ENCODE measurements around the gene ENDOD1.

Gene ENDOD1

DNA sequence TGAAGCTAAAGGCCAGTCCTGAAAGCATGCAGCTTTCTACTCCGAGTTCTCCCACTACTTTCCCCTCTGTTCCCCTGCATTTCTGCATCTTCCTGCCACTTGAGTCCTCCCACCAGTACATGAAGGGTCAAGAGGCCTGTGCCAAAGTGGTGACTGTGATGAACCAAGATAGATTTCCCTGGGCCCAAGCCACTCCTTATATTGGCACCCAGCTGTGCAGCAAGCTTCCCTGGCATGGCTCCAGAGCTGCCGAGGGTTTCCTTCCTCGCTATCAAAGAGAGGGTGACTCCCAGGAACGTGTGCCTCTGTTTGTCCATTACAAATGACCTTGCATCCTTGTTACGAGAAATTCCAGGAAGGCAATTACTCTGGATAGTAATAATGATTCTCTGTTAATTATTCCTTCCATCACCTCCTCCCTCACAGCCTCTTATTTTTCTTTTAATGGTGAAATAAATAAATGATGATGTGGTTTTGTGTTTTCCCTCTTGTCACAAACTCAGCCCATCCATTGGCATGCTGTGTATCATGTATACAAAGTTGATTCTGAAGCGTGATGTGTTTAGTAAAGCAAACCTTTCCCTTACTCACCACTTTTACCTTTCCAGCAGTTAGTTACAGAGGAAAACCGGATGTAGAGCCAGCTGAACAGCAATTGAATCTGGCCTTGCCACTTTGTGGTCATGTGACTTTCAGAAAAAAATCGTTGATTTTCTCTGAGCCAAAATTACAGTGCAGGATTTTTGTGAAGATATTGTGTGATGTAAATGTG, 14.7 kb upstream of the ENDOD1 start:
- 86 to 89% methylated on average over 7 to 8 of the region's 8 CpGs for WGBS, 2 experiments

DNA sequence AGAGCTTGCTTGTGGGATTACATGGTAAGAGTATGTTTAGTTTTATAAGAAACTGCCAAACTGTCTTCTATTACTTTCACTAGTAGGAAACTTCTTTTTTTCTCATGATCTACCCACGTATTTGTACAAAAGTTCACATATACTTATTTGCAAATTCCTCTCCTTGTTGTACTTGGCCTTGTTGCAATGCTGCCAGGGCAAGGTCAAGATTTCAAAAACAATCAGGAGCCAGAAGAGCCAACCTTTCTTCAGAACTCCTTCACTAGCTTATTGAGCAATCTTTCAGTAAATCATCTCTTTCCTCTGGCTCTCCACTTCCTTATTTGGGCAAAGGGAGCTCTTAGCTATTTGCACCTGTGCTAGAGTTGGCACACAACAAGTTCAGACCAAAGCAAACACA, 13.2 kb upstream of the ENDOD1 start:
- no peaks in the 10 kb centered on the region for H3K4me1 ChIP-seq (ENCODE audit: control insufficient read depth, insufficient read depth, low read length)
- no peaks in the 10 kb centered on the region for H3K36me3 ChIP-seq (ENCODE audit: control insufficient read depth, insufficient read depth, low read length)
- H3K9me3 ChIP-seq (ENCODE audit: control insufficient read depth, low read length): no peaks in the 10 kb centered on the region
- WGBS, 2 experiments: 71 to 76% methylated on average over 1 of the region's 1 CpG
- H3K27me3 ChIP-seq (ENCODE audit: control insufficient read depth, insufficient read depth, low read length, poor library complexity, severe bottlenecking): no peaks in the 10 kb centered on the region
- H3K27ac ChIP-seq (ENCODE audit: insufficient read depth, low read depth, low read length, poor library complexity, severe bottlenecking): no peak overlapping the region
- H3K4me3 ChIP-seq (ENCODE audit: insufficient read depth, low read depth, low read length): no peak overlapping the region

More for the DNA sequence above, 14.7 kb upstream of the ENDOD1 start:
- Histone ChIP-seq H3K9me3 (ENCODE audit: control insufficient read depth, low read length) (no peaks in the 10 kb centered on the region), H3K27me3 (ENCODE audit: control insufficient read depth, insufficient read depth, low read length, poor library complexity, severe bottlenecking) (no peaks in the 10 kb centered on the region), H3K4me3 (ENCODE audit: insufficient read depth, low read depth, low read length) (no peak overlapping the region), H3K36me3 (ENCODE audit: control insufficient read depth, insufficient read depth, low read length) (no peaks in the 10 kb centered on the region), H3K27ac (ENCODE audit: insufficient read depth, low read depth, low read length, poor library complexity, severe bottlenecking) (no peak overlapping the region), H3K4me1 (ENCODE audit: control insufficient read depth, insufficient read depth, low read length) (no peaks in the 10 kb centered on the region)

DNA sequence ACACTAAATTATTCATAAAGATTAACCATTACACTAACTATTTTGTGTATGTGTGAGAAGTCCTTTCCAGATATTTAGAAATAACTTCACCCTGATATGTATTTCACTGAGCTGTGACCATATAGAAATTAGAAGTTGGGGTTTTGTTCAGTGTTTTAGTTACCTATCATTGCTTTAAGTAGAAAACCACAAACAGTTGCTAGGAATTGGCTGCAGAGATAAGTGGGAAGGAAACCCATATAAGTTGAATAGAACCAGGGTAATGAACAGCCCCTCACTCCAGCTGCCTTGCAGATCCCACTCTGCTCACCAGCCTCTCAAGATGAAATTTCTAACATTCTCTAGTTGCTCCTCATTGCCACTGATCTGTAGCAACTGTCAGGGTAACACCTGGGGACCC, 12.7 kb upstream of the ENDOD1 start:
- H3K9me3 ChIP-seq (ENCODE audit: control insufficient read depth, low read length): no peaks in the 10 kb centered on the region
- no peak overlapping the region for H3K4me3 ChIP-seq (ENCODE audit: insufficient read depth, low read depth, low read length)
- no peak overlapping the region for H3K27ac ChIP-seq (ENCODE audit: insufficient read depth, low read depth, low read length, poor library complexity, severe bottlenecking)
- H3K4me1 ChIP-seq (ENCODE audit: control insufficient read depth, insufficient read depth, low read length): no peaks in the 10 kb centered on the region
- no peaks in the 10 kb centered on the region for H3K27me3 ChIP-seq (ENCODE audit: control insufficient read depth, insufficient read depth, low read length, poor library complexity, severe bottlenecking)
- no peaks in the 10 kb centered on the region for H3K36me3 ChIP-seq (ENCODE audit: control insufficient read depth, insufficient read depth, low read length)

DNA sequence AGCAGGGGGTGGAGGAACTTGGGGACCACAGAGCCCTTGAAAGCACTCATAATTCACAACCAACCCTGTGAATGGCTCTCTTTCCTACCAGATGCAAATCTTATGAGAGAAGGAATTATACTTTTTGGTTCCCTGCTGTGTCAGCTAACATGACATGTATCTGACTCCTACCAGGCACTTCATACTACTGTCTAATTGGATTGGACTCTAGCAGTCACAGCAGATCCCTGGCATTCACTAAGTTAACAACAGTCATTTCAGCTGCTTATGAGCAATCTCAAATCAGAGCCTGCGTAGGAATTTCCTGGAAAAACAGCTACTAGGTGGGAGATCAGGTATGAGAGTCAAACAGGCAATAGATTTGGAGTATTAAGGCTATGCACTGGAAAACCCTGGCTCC, 11.1 kb upstream of the ENDOD1 start:
- no peaks in the 10 kb centered on the region for H3K27me3 ChIP-seq (ENCODE audit: control insufficient read depth, insufficient read depth, low read length, poor library complexity, severe bottlenecking)
- no peaks in the 10 kb centered on the region for H3K4me1 ChIP-seq (ENCODE audit: control insufficient read depth, insufficient read depth, low read length)
- 94 to 100% methylated on average over 1 of the region's 1 CpG for WGBS, 2 experiments
- no peak overlapping the region for H3K4me3 ChIP-seq (ENCODE audit: insufficient read depth, low read depth, low read length)
- H3K9me3 ChIP-seq (ENCODE audit: control insufficient read depth, low read length): no peaks in the 10 kb centered on the region
- H3K36me3 ChIP-seq (ENCODE audit: control insufficient read depth, insufficient read depth, low read length): no peaks in the 10 kb centered on the region
- H3K27ac ChIP-seq (ENCODE audit: insufficient read depth, low read depth, low read length, poor library complexity, severe bottlenecking): no peak overlapping the region

DNA sequence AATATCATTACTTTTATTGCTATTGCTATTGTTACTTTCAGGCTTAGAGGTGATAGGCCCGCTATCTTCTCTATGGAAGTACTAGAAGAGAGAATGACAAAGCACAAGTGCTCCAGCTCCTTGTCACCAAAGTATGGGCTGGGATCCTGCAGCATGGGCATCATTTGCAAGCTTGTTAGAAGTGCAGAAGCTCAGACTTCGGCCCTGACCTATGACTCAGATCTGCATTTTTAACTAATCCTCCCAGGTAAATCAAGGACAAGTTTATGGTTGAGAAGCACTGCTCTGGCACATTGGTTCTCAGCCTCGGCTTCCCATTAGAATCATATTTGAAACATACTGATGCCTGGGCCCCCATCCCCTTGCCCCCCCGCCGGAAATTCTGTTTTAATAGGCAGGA, 8.6 kb upstream of the ENDOD1 start:
- Histone ChIP-seq H3K4me1 (ENCODE audit: control insufficient read depth, insufficient read depth, low read length) (no peaks in the 10 kb centered on the region), H3K9me3 (ENCODE audit: control insufficient read depth, low read length) (no peaks in the 10 kb centered on the region), H3K36me3 (ENCODE audit: control insufficient read depth, insufficient read depth, low read length) (no peaks in the 10 kb centered on the region), H3K27me3 (ENCODE audit: control insufficient read depth, insufficient read depth, low read length, poor library complexity, severe bottlenecking) (no peaks in the 10 kb centered on the region), H3K4me3 (ENCODE audit: insufficient read depth, low read depth, low read length) (no peak overlapping the region), H3K27ac (ENCODE audit: insufficient read depth, low read depth, low read length, poor library complexity, severe bottlenecking) (no peak overlapping the region)
- 74 to 81% methylated on average over 5 of the region's 5 CpGs for WGBS, 2 experiments

DNA sequence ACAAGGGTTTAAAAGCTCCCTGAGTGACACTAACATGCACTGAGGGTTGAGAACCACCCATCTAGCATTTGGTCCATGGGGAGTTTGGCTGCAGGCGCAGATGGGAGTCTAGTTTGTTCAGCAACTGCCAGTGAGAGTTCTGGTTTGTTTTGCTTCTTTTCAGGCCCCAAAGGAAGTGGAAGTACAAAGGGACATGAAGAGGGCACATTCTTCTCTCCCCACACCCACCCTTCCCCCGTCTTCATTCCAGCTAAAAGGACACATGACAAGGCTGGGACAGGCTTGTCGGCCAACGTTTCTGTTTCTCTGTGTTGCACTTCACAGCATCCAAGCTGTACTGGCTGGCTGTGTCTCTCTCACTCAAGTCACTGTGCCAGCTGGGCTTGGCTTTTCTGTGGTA, 8.2 kb upstream of the ENDOD1 start:
- Histone ChIP-seq H3K9me3 (ENCODE audit: control insufficient read depth, low read length) (no peaks in the 10 kb centered on the region), H3K4me3 (ENCODE audit: insufficient read depth, low read depth, low read length) (no peak overlapping the region), H3K4me1 (ENCODE audit: control insufficient read depth, insufficient read depth, low read length) (no peaks in the 10 kb centered on the region), H3K27ac (ENCODE audit: insufficient read depth, low read depth, low read length, poor library complexity, severe bottlenecking) (no peak overlapping the region), H3K36me3 (ENCODE audit: control insufficient read depth, insufficient read depth, low read length) (no peaks in the 10 kb centered on the region), H3K27me3 (ENCODE audit: control insufficient read depth, insufficient read depth, low read length, poor library complexity, severe bottlenecking) (no peaks in the 10 kb centered on the region)
- 57 to 58% methylated on average over 4 of the region's 4 CpGs for WGBS, 2 experiments

DNA sequence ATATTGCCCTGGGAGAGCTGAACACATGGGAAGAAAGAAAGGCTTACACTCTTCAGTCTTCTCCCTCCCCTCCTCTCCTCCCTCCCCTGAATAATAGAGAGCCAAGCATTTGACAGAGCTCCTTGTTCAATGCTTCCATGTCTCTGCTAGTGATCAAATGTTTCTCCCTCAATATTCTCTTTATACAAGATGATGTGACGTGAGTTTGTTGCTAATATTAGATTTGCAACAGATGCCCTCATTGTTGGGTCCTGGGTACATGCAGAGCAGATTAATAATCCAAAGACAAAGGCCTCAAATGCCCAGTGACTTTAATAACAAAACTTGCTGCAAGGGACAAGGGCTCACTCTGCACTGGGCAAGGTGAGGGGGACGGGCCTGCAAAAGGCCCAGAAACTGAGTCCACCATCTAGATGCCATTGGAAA, 7.1 kb upstream of the ENDOD1 start:
- Histone ChIP-seq H3K4me1 (ENCODE audit: control insufficient read depth, insufficient read depth, low read length) (no peaks in the 10 kb centered on the region), H3K9me3 (ENCODE audit: control insufficient read depth, low read length) (no peaks in the 10 kb centered on the region), H3K36me3 (ENCODE audit: control insufficient read depth, insufficient read depth, low read length) (no peaks in the 10 kb centered on the region), H3K4me3 (ENCODE audit: insufficient read depth, low read depth, low read length) (no peak overlapping the region), H3K27ac (ENCODE audit: insufficient read depth, low read depth, low read length, poor library complexity, severe bottlenecking) (no peak overlapping the region), H3K27me3 (ENCODE audit: control insufficient read depth, insufficient read depth, low read length, poor library complexity, severe bottlenecking) (no peaks in the 10 kb centered on the region)
- 97% methylated on average over 2 of the region's 2 CpGs for WGBS, 2 experiments

DNA sequence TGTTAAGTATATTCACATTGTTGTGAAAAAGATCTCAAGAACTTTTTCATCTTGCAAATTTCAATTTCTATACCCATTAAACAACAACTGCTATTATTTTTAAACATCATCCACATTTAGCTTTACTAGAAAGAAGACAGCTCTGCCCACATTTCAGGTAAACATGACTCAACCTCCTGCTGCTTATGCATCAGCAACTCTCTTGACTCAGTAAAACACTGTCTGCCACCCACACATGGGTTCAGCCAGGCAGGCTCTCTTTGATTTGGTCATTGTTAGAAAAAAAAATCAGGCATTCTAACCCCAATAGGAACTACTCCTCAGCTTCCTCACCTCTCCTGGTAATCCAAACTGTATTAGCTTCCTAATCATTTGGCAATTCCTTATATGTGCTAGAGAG, 5.1 kb upstream of the ENDOD1 start:
- no peak overlapping the region for H3K27ac ChIP-seq (ENCODE audit: insufficient read depth, low read depth, low read length, poor library complexity, severe bottlenecking)
- no peaks in the 10 kb centered on the region for H3K9me3 ChIP-seq (ENCODE audit: control insufficient read depth, low read length)
- peaks cover 11% of the 10 kb centered on the region for H3K27me3 ChIP-seq (ENCODE audit: control insufficient read depth, insufficient read depth, low read length, poor library complexity, severe bottlenecking)
- no peaks in the 10 kb centered on the region for H3K36me3 ChIP-seq (ENCODE audit: control insufficient read depth, insufficient read depth, low read length)
- no peak overlapping the region for H3K4me3 ChIP-seq (ENCODE audit: insufficient read depth, low read depth, low read length)
- H3K4me1 ChIP-seq (ENCODE audit: control insufficient read depth, insufficient read depth, low read length): no peaks in the 10 kb centered on the region

DNA sequence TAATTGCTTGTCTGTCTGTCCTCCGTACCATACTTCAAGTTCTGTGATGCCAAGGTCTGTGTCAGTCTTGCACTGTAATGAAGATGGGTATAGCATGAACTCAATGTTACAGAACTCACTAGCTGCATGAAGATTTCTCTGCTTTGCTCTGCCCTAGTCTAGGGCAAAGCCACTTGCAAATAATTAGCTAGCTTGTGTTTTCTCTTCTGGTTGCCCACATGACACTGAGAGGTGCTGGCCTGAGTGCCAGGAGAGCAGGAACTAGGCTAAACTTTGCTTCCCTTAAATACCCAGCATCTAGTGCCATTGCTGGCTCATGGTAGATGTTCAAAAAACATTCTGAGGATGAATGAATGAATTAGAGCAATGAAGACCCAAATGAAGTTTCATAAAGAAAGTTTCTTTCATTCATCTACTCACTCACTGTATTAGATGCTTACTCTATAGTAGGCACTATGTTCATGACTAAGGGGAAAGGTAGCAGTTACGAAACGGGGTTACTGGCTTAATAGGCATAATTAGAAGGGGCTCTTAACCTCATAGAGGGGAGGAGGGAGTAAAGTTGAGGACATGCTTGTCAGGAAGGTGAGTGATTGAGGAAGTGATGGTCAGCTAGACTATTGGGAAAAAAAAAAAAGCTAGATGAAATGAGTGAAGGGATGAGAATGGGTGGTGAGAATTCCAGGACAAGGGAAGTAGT, 4.4 kb upstream of the ENDOD1 start:
- 91 to 96% methylated on average over 3 of the region's 3 CpGs for WGBS, 2 experiments
- H3K4me1 ChIP-seq (ENCODE audit: control insufficient read depth, insufficient read depth, low read length): peaks cover under 1% of the 10 kb centered on the region
- H3K27ac ChIP-seq (ENCODE audit: insufficient read depth, low read depth, low read length, poor library complexity, severe bottlenecking): no peak overlapping the region
- H3K36me3 ChIP-seq (ENCODE audit: control insufficient read depth, insufficient read depth, low read length): no peaks in the 10 kb centered on the region
- H3K9me3 ChIP-seq (ENCODE audit: control insufficient read depth, low read length): no peaks in the 10 kb centered on the region
- H3K4me3 ChIP-seq (ENCODE audit: insufficient read depth, low read depth, low read length): no peak overlapping the region
- H3K27me3 ChIP-seq (ENCODE audit: control insufficient read depth, insufficient read depth, low read length, poor library complexity, severe bottlenecking): peaks cover 16% of the 10 kb centered on the region

DNA sequence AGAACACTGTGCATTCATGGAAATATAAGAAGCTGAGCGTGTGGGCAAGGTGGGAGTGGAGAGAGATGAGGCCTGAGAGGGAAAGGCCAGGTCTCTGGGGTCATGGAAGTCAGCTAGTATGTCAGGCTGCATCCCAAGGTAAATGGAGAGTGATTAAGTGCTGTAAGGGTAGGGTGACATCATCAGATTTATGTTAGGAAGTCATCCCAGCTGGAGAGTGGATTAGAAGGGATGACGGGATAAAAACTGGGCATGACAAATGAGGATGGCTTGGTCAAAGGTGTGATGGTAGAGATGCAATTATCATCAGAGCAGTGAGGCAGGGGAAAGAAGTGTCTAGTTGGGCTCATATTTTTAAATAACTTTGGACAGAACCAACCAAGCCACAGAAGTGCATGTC, 3.5 kb upstream of the ENDOD1 start:
- Histone ChIP-seq H3K4me1 (ENCODE audit: control insufficient read depth, insufficient read depth, low read length) (peaks cover 6% of the 10 kb centered on the region), H3K27me3 (ENCODE audit: control insufficient read depth, insufficient read depth, low read length, poor library complexity, severe bottlenecking) (peaks cover 24% of the 10 kb centered on the region), H3K36me3 (ENCODE audit: control insufficient read depth, insufficient read depth, low read length) (no peaks in the 10 kb centered on the region), H3K4me3 (ENCODE audit: insufficient read depth, low read depth, low read length) (no peak overlapping the region), H3K27ac (ENCODE audit: insufficient read depth, low read depth, low read length, poor library complexity, severe bottlenecking) (no peak overlapping the region), H3K9me3 (ENCODE audit: control insufficient read depth, low read length) (no peaks in the 10 kb centered on the region)
- WGBS, 2 experiments: 84 to 92% methylated on average over 2 of the region's 2 CpGs
